Stomach (tissue), 9 donors: Measurements from ENCODE around the gene ABCD3. TPM values are rescaled to one million over a fixed set of nuclear protein-coding genes. Genes with fewer than 3 reads are reported as not detected.

ENCODE experiments used
- DNase-seq, 2 donors: peaks; one replicate each; pipeline versions ENCODE4 v3.0.0 to v3.0.0-alpha.2; 2013 to 2019
- H3K27ac ChIP-seq, 5 donors: fragments of 200-600 bp in 4 of 5; sonication (generic) in 4 of 5; one replicate each; pipeline ENCODE4 v1.5.1; 2013 to 2019; ENCODE audit warnings: mild to moderate bottlenecking in 1 of 5, moderate library complexity in 1 of 5
- H3K27me3 ChIP-seq, 3 donors: fragments of 200-600 bp; sonication (generic); one replicate each; pipeline ENCODE4 v1.5.1; 2017 to 2019; ENCODE audit warnings: mixed run types in 1 of 3
- H3K36me3 ChIP-seq, 4 donors: fragments of 200-600 bp; sonication (generic); 1 replicate in 3 of 4; 2 replicates in 1 of 4; pipeline ENCODE4 v1.5.1; 2016 to 2019
- H3K4me1 ChIP-seq, 4 donors: fragments of 200-600 bp; sonication (generic); one replicate each; pipeline ENCODE4 v1.5.1; 2016 to 2019
- H3K4me3 ChIP-seq, 4 donors: fragments of 200-600 bp; sonication (generic) in 3 of 4; one replicate each; pipeline ENCODE4 v1.5.1; 2016 to 2019; ENCODE audit warnings: mild to moderate bottlenecking in 1 of 4
- H3K9me3 ChIP-seq, 4 donors: fragments of 200-600 bp; sonication (generic); one replicate each; pipeline ENCODE4 v1.5.1; 2016 to 2019
- CTCF ChIP-seq, 7 experiments: fragments of 450-650 bp in 4 of 7; fragments of 200-600 bp in 3 of 7; sonication (generic) in 3 of 7; IDR thresholded peaks; one replicate each; pipeline ENCODE4 v1.5.1; 2016 to 2019; ENCODE audit warnings: antibody characterized with exemption in 7 of 7, control low read depth in 2 of 7, mild to moderate bottlenecking in 1 of 7
- EP300 ChIP-seq: sonication (generic); formaldehyde crosslinking; IDR thresholded peaks from one replicate; pipeline ENCODE4 v1.6.1; 2017; ENCODE audit warnings: antibody characterized with exemption
- POLR2A ChIP-seq, 4 donors: fragments of 450-650 bp; IDR thresholded peaks; one replicate each; pipeline ENCODE4 v1.6.1; 2016; ENCODE audit warnings: antibody characterized with exemption in 4 of 4, control low read depth in 2 of 4, mild to moderate bottlenecking in 1 of 4, moderate library complexity in 1 of 4
- POLR2AphosphoS5 ChIP-seq, 3 donors: sonication (generic); formaldehyde crosslinking; IDR thresholded peaks; one replicate each; pipeline ENCODE4 v1.6.1; 2016; ENCODE audit warnings: antibody characterized with exemption in 3 of 3
- WGBS, 5 donors: extraction: QIAGEN DNeasy Blood & Tissue Kit in 3 of 5; methylation state at CpG; one replicate each; pipeline versions ENCODE4 v1.1.5 to v1.1.7; 2013 to 2018; 5-methylcytosine and 5-hydroxymethylcytosine counted together
- intact Hi-C: fragments of 100-400 bp; cut with DNase I; formaldehyde crosslinking; loops from one replicate; pipeline ENCODE4 v1.15.1; 2023; ENCODE audit warnings: low total_unique reads
- polyA plus RNA-seq, 3 donors: library from polyadenylated mRNA; stranded (reverse); fragments of 200-250 nt; gene quantifications; one replicate each; pipeline ENCODE4 v1.2.3, GENCODE V29; 2013
- total RNA-seq, 5 donors: library from RNA; depleted of rRNA; stranded (reverse); fragments of >200 nt; gene quantifications; one replicate each; pipeline versions ENCODE4 v1.1.0 to v1.2.3, GENCODE V29; 2014 to 2016
- donor health status: healthy with polysubstance abuse.
- donor health status: Bipolar disorder and iron deficiency.
- donor health status: healthy.

ABCD3 gene
- total and polyA plus RNA-seq, 8 donors, result 8.8 to 124 (median 18.4) TPM

- intact Hi-C loops, result no loop called here
- WGBS, 5 donors, result 47 to 74% (median 55%) methylated on average over 5 of the region's 5 CpGs
- Histone ChIP-seq H3K36me3 (peaks cover 22 to 83% (median 79%) of the 10 kb centered on the region in 4 donors), H3K27me3 (no peaks in the 10 kb centered on the region), H3K27ac (no peak overlapping the region), H3K4me1 (peaks cover 0 to 5% (median 2%) of the 10 kb centered on the region in 4 donors), H3K4me3 (no peak overlapping the region), H3K9me3 (no peaks in the 10 kb centered on the region)
- no peak for TF ChIP-seq CTCF (IDR thresholded peaks at IDR 0.05)
- TF ChIP-seq EP300, result no peak
- no peak for TF ChIP-seq POLR2AphosphoS5 (IDR thresholded peaks at IDR 0.05)
- TF ChIP-seq POLR2A (IDR thresholded peaks at IDR 0.05), result no peak
- no peak for DNase-seq
Observed at GRCh38 chr1:94486990-94487389, 68.8 kb downstream of the ABCD3 start.

DNA sequence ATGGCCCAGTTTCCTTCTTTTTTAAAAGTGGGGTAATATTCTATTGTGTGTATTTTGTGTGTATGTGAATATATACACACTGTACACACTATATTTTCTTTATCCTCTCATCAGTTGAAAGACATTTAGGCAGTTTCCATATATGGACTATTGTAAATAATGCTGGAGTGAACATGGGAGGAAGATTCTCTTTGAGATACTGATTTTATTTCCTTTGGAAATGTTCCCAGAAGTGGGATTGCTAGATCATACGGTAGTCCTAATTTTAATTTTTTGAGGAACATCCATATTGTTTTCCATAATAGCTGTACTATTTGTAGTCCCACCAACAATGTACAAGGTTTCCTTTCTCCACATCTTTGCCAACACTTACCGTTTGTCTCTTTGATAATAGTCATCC lies 72.4 kb downstream of the ABCD3 start:
- no peak for TF ChIP-seq CTCF (IDR thresholded peaks at IDR 0.05)
- no peak for TF ChIP-seq EP300
- no peak for TF ChIP-seq POLR2AphosphoS5 (IDR thresholded peaks at IDR 0.05)
- TF ChIP-seq POLR2A (IDR thresholded peaks at IDR 0.05), result no peak
- H3K36me3 ChIP-seq, result peaks cover 9 to 75% (median 59%) of the 10 kb centered on the region in 4 donors
- intact Hi-C loops, result no loop called here
- H3K9me3 ChIP-seq, result no peaks in the 10 kb centered on the region
- H3K4me3 ChIP-seq, result no peak overlapping the region
- DNase-seq, result no peak
- WGBS, 5 donors, result 58 to 82% (median 64%) methylated on average over 2 of the region's 2 CpGs
- peaks cover 0 to 8% (median 3%) of the 10 kb centered on the region in 4 donors for H3K4me1 ChIP-seq
- no peak overlapping the region for H3K27ac ChIP-seq
- H3K27me3 ChIP-seq, result no peaks in the 10 kb centered on the region

DNA sequence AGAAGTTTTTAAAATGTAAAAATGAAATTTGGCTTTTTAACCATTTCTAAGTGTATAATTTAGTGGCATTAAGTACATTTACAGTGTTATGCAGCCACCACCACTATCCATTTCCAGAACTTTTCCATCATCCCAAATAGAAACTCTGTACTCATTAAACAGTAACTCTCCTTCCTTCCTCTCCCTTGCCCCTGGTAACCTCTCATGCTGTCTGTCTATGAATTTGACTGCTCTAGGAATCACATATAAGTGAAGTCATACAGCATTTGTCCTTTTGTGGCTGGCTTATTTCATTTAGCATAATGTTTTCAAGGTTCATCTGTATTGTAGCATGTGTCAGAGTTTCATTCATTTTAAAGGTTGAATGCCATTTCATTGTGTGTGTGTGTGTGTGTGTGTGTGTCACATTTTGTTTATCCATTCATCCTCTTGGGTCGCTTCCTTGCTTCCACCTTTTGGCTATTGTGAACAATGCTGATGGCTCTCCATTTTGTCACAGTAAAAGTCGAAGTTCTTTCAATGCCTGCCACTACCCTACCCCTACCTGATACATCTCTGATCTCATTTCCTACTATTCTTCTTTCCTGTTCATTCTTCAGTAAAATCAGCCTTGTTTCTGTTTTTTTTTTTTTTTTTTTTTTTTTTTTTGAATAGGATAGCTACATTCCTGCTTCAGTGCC lies 78.0 kb downstream of the ABCD3 start:
- Histone ChIP-seq H3K9me3 (no peaks in the 10 kb centered on the region), H3K36me3 (peaks cover 17 to 60% (median 53%) of the 10 kb centered on the region in 4 donors), H3K27me3 (no peaks in the 10 kb centered on the region), H3K4me3 (no peak overlapping the region), H3K4me1 (peaks cover 0 to 8% (median 3%) of the 10 kb centered on the region in 4 donors), H3K27ac (no peak overlapping the region)
- 82 to 95% (median 90%) methylated on average over 2 of the region's 2 CpGs for WGBS, 5 donors
- no peak for TF ChIP-seq CTCF (IDR thresholded peaks at IDR 0.05)
- no peak for DNase-seq
- intact Hi-C loops, result no loop called here

DNA sequence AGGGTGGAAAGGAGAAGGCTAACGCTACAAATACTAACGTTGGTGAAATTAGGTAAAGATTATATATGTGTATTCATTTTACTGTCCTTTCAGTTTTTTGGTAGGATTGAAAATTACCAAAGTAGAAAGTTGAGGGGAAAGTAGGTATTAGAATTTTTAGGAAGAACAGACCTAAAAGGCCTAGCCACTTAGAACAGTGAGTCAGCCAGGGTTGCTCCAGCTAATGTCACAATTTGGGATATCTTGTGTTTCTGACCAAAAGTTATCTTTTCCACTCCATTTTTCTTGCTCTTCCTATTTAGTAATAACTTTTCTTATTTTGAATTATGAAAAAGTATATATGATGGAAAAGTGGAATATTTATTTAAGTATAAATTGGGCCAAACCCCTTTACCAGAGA lies 83.2 kb downstream of the ABCD3 start:
- Histone ChIP-seq H3K4me1 (no peaks in the 10 kb centered on the region), H3K27ac (no peak overlapping the region), H3K36me3 (peaks cover 22 to 83% (median 74%) of the 10 kb centered on the region in 4 donors), H3K9me3 (no peaks in the 10 kb centered on the region), H3K27me3 (no peaks in the 10 kb centered on the region), H3K4me3 (no peak overlapping the region)
- WGBS, 5 donors, result 81 to 92% (median 83%) methylated on average over 2 of the region's 2 CpGs
- DNase-seq, result no peak
- TF ChIP-seq POLR2AphosphoS5 (IDR thresholded peaks at IDR 0.05), result no peak
- TF ChIP-seq EP300, result no peak
- no peak for TF ChIP-seq POLR2A (IDR thresholded peaks at IDR 0.05)
- TF ChIP-seq CTCF (IDR thresholded peaks at IDR 0.05), result no peak
- intact Hi-C loops, result no loop called here
